Measurements from ENCODE around the gene ITGA8. TPM values are rescaled to one million over a fixed set of nuclear protein-coding genes. Genes with fewer than 3 reads are reported as not detected.

The ITGA8 gene
- total RNA-seq, 1 donor from 2014 or later, result 0.13 TPM

DNA sequence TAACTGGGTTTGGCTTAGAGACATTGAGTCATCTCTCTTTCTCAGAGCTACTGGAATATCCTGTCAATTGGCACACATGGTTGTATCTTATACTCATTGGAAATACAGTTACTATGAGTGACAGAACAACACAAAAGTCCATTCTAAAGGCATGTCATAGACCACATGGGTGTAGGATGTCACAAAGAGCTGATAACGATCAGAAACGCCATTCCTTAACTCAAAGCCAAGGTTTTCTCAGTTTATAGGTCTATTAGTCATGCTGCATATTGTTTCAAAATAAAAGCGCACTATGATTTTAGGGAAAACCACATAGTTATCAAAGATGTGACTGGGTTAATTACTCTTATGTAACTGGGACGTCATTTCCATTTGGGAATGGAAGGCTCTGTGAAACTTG lies 201.5 kb downstream of the ITGA8 start:
- DNase-seq (ENCODE audit: low read depth), result no peak
- H3K27me3 ChIP-seq (ENCODE audit: control insufficient read depth, insufficient read depth, low read length), result no peaks in the 10 kb centered on the region
- no peaks in the 10 kb centered on the region for H3K36me3 ChIP-seq (ENCODE audit: control insufficient read depth, insufficient read depth, low read length)
- TF ChIP-seq, protein P1, sequence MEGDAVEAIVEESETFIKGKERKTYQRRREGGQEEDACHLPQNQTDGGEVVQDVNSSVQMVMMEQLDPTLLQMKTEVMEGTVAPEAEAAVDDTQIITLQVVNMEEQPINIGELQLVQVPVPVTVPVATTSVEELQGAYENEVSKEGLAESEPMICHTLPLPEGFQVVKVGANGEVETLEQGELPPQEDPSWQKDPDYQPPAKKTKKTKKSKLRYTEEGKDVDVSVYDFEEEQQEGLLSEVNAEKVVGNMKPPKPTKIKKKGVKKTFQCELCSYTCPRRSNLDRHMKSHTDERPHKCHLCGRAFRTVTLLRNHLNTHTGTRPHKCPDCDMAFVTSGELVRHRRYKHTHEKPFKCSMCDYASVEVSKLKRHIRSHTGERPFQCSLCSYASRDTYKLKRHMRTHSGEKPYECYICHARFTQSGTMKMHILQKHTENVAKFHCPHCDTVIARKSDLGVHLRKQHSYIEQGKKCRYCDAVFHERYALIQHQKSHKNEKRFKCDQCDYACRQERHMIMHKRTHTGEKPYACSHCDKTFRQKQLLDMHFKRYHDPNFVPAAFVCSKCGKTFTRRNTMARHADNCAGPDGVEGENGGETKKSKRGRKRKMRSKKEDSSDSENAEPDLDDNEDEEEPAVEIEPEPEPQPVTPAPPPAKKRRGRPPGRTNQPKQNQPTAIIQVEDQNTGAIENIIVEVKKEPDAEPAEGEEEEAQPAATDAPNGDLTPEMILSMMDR (IDR thresholded peaks at IDR 0.05; ENCODE audit: insufficient read depth, low read length, poor library complexity, severe bottlenecking), result no peak
- H3K4me3 ChIP-seq (ENCODE audit: low read depth, low read length), result no peak overlapping the region

DNA sequence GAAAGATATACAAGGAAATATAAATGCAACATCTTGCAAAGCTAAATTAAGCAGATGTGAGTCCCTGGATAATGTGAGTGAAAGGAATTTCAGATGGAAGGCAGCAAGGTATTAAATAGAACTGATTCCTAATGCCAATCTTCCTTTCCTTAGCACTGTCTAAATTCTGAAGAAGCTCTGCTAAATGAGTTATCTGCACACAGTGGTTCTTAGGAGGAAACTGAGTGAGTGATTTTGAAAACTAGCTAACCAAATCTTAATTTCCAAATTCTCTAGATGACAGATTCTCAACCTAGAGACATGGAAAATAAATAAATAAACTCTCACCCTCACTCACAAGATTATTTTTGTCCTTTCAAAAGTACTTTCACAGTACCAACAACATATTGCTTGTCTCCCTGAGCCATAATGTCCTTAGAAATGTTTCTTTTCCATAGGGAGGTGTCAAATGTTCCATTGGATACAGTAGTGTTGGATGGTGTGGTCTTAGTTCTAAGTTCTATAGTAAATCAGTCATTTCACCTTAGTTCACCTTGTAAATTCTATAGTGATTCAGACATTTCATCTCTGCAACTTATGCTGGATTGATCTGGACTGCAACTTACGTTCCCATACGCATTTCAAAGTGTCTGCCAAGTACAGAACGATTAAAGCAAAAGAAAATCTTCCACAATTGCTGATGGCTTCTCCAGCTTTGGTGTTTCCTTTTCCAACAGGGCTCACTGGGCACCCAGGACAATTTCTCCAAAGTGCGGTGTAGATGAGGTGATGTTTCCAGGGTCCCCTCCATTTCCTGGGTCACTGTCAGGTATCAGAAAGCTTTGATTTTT lies 203.3 kb downstream of the ITGA8 start:
- Histone ChIP-seq H3K4me3 (ENCODE audit: low read depth, low read length) (no peak overlapping the region), H3K27me3 (ENCODE audit: control insufficient read depth, insufficient read depth, low read length) (no peaks in the 10 kb centered on the region), H3K36me3 (ENCODE audit: control insufficient read depth, insufficient read depth, low read length) (no peaks in the 10 kb centered on the region)
- DNase-seq (ENCODE audit: low read depth), result no peak
- TF ChIP-seq, protein P1 (IDR thresholded peaks at IDR 0.05; ENCODE audit: insufficient read depth, low read length, poor library complexity, severe bottlenecking), result no peak

- H3K36me3 ChIP-seq (ENCODE audit: control insufficient read depth, insufficient read depth, low read length), result no peaks in the 10 kb centered on the region
- no peak for DNase-seq (ENCODE audit: low read depth)
- no peaks in the 10 kb centered on the region for H3K27me3 ChIP-seq (ENCODE audit: control insufficient read depth, insufficient read depth, low read length)
- no peak overlapping the region for H3K4me3 ChIP-seq (ENCODE audit: low read depth, low read length)
- TF ChIP-seq, protein P1 (IDR thresholded peaks at IDR 0.05; ENCODE audit: insufficient read depth, low read length, poor library complexity, severe bottlenecking), result no peak
Measured at GRCh38 chr10:15515202-15515601, 204.5 kb downstream of the ITGA8 start.

- DNase-seq (ENCODE audit: low read depth), result no peak
- Histone ChIP-seq H3K36me3 (ENCODE audit: control insufficient read depth, insufficient read depth, low read length) (no peaks in the 10 kb centered on the region), H3K27me3 (ENCODE audit: control insufficient read depth, insufficient read depth, low read length) (no peaks in the 10 kb centered on the region), H3K4me3 (ENCODE audit: low read depth, low read length) (no peak overlapping the region)
- TF ChIP-seq, protein P1 (IDR thresholded peaks at IDR 0.05; ENCODE audit: insufficient read depth, low read length, poor library complexity, severe bottlenecking), result no peak
Measured at GRCh38 chr10:15510963-15511362, 208.8 kb downstream of the ITGA8 start.

- no peak for DNase-seq (ENCODE audit: low read depth)
- no peak overlapping the region for H3K4me3 ChIP-seq (ENCODE audit: low read depth, low read length)
- H3K36me3 ChIP-seq (ENCODE audit: control insufficient read depth, insufficient read depth, low read length), result no peaks in the 10 kb centered on the region
- TF ChIP-seq, protein P1 (IDR thresholded peaks at IDR 0.05; ENCODE audit: insufficient read depth, low read length, poor library complexity, severe bottlenecking), result no peak
- no peaks in the 10 kb centered on the region for H3K27me3 ChIP-seq (ENCODE audit: control insufficient read depth, insufficient read depth, low read length)
Measured at GRCh38 chr10:15505329-15505728, 214.4 kb downstream of the ITGA8 start.

Data from kidney epithelial cell (primary cell).